HFF-Myc (cell line): ENCODE results near the gene CRCP.

Source experiments
- DNase-seq: peaks from one replicate; pipeline ENCODE4 v3.0.0-alpha.2; 2011; ENCODE audit warnings: low read depth; ENCODE audit errors: extremely low read depth
- H3K4me3 ChIP-seq: replicated peaks from 2 replicates; pipeline ENCODE4 v1.5.1; 2011; ENCODE audit warnings: low read depth, mild to moderate bottlenecking, control low read depth, low read length
- TF ChIP-seq, protein P1 (sequence below): IDR thresholded peaks from 2 replicates; pipeline ENCODE4 v1.5.1; 2012; ENCODE audit warnings: mild to moderate bottlenecking, low read depth, low read length, control low read depth; ENCODE audit errors: missing control alignments

Gene CRCP

DNA sequence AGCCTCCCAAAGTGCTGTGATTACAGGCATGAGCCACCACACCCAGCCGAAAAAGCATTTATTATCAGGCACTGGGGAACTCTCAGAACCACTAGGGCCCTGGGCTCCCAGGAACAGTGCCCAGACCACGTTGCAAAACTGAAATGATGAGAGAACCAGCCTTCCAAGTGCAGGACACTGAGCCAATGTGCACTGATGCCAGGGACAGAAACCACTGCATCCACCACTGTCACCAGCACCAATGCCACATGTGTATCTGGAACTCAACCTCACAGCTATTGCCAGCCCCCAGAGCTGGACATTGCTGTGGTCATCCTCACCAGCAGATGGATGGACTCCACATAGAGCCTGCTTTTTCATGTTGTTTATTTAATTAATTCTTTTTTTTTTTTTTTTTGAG lies 62.3 kb downstream of the CRCP start:
- TF ChIP-seq, protein P1, sequence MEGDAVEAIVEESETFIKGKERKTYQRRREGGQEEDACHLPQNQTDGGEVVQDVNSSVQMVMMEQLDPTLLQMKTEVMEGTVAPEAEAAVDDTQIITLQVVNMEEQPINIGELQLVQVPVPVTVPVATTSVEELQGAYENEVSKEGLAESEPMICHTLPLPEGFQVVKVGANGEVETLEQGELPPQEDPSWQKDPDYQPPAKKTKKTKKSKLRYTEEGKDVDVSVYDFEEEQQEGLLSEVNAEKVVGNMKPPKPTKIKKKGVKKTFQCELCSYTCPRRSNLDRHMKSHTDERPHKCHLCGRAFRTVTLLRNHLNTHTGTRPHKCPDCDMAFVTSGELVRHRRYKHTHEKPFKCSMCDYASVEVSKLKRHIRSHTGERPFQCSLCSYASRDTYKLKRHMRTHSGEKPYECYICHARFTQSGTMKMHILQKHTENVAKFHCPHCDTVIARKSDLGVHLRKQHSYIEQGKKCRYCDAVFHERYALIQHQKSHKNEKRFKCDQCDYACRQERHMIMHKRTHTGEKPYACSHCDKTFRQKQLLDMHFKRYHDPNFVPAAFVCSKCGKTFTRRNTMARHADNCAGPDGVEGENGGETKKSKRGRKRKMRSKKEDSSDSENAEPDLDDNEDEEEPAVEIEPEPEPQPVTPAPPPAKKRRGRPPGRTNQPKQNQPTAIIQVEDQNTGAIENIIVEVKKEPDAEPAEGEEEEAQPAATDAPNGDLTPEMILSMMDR, result no peak
- no peak for DNase-seq
- H3K4me3 ChIP-seq, result no peak overlapping the region

DNA sequence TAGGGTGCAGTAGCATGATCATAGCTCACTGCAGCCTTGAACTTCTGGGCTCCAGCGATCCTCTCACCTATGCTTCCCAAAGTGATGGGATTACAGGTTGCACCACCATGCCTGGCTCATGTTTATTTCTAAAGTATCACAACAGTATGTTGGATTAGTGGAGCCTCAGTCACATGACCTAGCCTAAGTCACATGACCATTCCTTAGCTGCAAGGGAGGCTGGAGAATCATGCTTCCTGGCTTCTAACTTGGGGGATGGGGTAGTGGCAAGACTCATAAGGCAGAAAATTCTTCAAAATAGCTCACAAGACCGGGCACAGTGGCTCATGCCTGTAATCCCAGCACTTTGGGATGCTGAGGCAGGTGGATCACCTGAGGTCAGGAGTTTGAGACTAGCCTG lies 63.6 kb downstream of the CRCP start:
- no peak for DNase-seq
- no peak overlapping the region for H3K4me3 ChIP-seq
- TF ChIP-seq, protein P1, result no peak

DNA sequence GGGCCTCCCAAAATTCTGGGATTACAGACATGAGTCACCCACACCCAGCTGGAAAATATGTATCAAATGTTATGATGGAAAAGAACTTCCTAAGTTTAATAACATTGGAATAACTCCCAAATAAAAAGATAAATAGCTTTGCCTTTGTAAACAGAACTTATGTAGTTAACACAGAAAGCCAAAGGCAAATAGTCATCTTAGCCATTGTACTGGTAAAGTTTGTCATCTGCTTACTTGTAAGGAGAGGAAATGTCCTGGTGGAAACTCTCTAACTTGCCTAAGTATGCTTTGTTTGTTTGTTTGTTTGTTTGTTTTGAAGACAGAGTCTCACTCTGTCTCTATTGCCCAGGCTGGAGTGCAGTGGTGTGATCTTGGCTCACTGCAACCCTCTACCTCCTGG lies 66.7 kb downstream of the CRCP start:
- DNase-seq, result no peak
- no peak overlapping the region for H3K4me3 ChIP-seq
- TF ChIP-seq, protein P1, result no peak

- TF ChIP-seq, protein P1, result no peak
- DNase-seq, result no peak
- no peak overlapping the region for H3K4me3 ChIP-seq
These were observed 67.2 kb downstream of the CRCP start for GRCh38 chr7:66181845-66182244.

DNA sequence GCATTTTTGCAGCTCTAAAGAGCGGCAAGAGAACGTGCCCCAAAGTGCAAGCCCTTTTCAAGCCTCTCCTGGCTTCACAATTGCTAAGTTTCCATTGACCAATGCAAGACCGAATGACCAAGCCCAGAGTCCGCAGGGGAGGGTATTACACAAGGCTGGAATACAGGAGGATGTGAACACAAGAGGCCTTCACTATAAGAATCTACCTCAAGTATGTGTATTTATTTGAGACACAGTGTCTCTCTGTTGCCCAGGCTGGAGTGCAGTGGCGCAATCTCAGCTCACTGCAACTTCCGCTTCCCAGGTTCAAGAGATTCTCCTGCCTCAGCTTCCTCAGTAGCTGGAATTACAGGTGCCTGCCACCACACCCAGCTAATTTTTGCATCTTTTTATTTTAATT lies 68.3 kb downstream of the CRCP start:
- TF ChIP-seq, protein P1, result no peak
- H3K4me3 ChIP-seq, result no peak overlapping the region
- no peak for DNase-seq

DNA sequence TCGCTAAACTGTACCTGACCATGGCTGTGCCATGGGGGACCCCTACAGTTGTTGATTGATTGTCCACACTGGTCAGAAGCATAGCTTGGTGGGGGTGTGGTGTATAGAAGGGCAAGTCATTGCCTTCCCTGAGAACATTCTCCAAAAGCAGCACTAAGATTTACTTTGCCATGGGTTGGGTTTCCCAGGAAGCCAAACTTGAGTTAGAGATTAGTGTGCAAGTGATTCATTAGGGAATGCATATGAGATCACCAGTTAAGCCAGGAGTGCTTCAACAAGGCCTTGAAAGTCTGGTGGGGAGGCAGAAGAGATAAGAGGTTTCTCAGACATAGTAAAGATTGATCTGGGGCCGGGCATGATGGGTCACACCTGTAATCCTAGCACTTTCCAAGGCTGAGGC lies 69.1 kb downstream of the CRCP start:
- H3K4me3 ChIP-seq, result no peak overlapping the region
- no peak for DNase-seq
- TF ChIP-seq, protein P1, result no peak

DNA sequence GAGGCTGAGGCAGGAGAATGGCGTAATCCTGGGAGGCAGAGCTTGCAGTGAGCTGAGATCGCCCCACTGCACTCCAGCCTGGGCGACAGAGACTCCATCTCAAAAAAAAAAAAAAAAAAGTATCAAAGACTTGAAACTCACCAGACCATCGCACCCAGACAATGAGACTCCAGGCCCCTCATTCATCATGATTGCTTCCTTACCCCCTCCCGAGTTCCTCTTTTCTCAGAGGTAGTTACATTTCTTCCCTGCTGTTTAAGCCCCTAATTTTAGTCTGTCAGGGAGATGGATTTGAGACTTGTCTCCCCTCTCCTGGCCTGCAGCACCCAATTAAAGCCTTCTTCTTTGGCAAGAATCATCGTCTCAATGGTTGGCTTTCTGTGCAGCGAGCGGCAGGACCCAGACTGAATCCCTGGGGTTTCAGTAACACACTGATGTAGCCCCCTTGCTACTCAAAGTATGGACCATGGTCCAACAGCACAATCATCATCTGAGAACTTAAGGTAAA lies 71.1 kb downstream of the CRCP start:
- H3K4me3 ChIP-seq, result no peak overlapping the region
- no peak for DNase-seq
- TF ChIP-seq, protein P1, result no peak
